Measurements from ENCODE around the gene THOC1. TPM values are rescaled to one million over a fixed set of nuclear protein-coding genes. Genes with fewer than 3 reads are reported as not detected.

Gene THOC1
- total RNA-seq, 1 experiment from 2014 or later = 74.5 TPM

- Histone ChIP-seq H2BK12ac (ENCODE audit: insufficient read length, low read depth, low read length) (no peak overlapping the region), H3K14ac (ENCODE audit: insufficient read depth, low read length) (no peak overlapping the region), H3K79me2 (ENCODE audit: insufficient read depth, low read length) (no peaks in the 10 kb centered on the region), H3K79me1 (ENCODE audit: insufficient read depth, low read depth, low read length, poor library complexity, severe bottlenecking) (no peaks in the 10 kb centered on the region), H3T11ph (ENCODE audit: low read length) (no peak overlapping the region), H4K8ac (replicated peaks; ENCODE audit: insufficient read length, low read depth, low read length) (no peak overlapping the region), H3K27ac (ENCODE audit: insufficient read length, low read depth, low read length) (no peak overlapping the region), H2BK5ac (ENCODE audit: insufficient read length, low read length) (no peak overlapping the region), H3K4ac (ENCODE audit: low read depth, low read length) (no peak overlapping the region), H3K4me2 (ENCODE audit: insufficient read depth, insufficient read length, low read length) (no peak overlapping the region), H3K23me2 (ENCODE audit: insufficient read length, low read depth, low read length, poor library complexity, severe bottlenecking) (no peaks in the 10 kb centered on the region), H4K5ac (ENCODE audit: insufficient read length, low read depth, low read length) (no peak overlapping the region), H3K56ac (ENCODE audit: insufficient read length, low read depth, low read length) (no peak overlapping the region), H3K9me3 (ENCODE audit: control insufficient read depth, low read depth, low read length) (no peaks in the 10 kb centered on the region), H4K20me1 (ENCODE audit: control insufficient read depth, insufficient read depth, insufficient read length) (no peaks in the 10 kb centered on the region), H2AK5ac (ENCODE audit: insufficient read length, low read length) (no peak overlapping the region), H2AFZ (ENCODE audit: low read length) (no peak overlapping the region), H4K91ac (ENCODE audit: insufficient read length, low read depth, low read length) (no peak overlapping the region), H2BK20ac (ENCODE audit: low read depth, low read length, poor library complexity, severe bottlenecking) (no peak overlapping the region), H2BK15ac (ENCODE audit: low read depth, low read length) (no peak overlapping the region), H2BK120ac (ENCODE audit: low read depth, low read length, poor library complexity, severe bottlenecking) (no peak overlapping the region), H3K4me1 (ENCODE audit: insufficient read depth, low read length) (no peaks in the 10 kb centered on the region), H3K18ac (ENCODE audit: insufficient read length, low read depth, low read length) (no peak overlapping the region), H3K27me3 (ENCODE audit: insufficient read depth, low read length) (no peaks in the 10 kb centered on the region), H3K23ac (ENCODE audit: insufficient read length, low read depth, low read length) (no peak overlapping the region), H3K9ac (ENCODE audit: extremely low read depth, insufficient read length, low read length) (no peak overlapping the region)
- DNase-seq = no peak
- no peak overlapping the region for H3K27ac Mint-ChIP-seq
- no peaks in the 10 kb centered on the region for H3K27me3 Mint-ChIP-seq (ENCODE audit: low read depth)
- TF ChIP-seq, protein P1, sequence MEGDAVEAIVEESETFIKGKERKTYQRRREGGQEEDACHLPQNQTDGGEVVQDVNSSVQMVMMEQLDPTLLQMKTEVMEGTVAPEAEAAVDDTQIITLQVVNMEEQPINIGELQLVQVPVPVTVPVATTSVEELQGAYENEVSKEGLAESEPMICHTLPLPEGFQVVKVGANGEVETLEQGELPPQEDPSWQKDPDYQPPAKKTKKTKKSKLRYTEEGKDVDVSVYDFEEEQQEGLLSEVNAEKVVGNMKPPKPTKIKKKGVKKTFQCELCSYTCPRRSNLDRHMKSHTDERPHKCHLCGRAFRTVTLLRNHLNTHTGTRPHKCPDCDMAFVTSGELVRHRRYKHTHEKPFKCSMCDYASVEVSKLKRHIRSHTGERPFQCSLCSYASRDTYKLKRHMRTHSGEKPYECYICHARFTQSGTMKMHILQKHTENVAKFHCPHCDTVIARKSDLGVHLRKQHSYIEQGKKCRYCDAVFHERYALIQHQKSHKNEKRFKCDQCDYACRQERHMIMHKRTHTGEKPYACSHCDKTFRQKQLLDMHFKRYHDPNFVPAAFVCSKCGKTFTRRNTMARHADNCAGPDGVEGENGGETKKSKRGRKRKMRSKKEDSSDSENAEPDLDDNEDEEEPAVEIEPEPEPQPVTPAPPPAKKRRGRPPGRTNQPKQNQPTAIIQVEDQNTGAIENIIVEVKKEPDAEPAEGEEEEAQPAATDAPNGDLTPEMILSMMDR (conservative IDR thresholded peaks at IDR 0.05) = no peak
- no peaks in the 10 kb centered on the region for H3K9me3 Mint-ChIP-seq
- no peaks in the 10 kb centered on the region for H3K4me1 Mint-ChIP-seq
- peaks cover 20 to 67% (median 63%) of the 10 kb centered on the region in 3 experiments; a peak in 6 of 7 replicates for H3K36me3 Mint-ChIP-seq (ENCODE audit: insufficient read depth in 1 of 3, low read depth in 3 of 3)
- no peak overlapping the region for H3K4me3 Mint-ChIP-seq
- no CpG with 5 or more reads among the region's 2 CpGs for WGBS (ENCODE audit: extremely low coverage, insufficient read length, low lambda C conversion rate)
Observed at GRCh38 chr18:260547-260946, 7.3 kb downstream of the THOC1 start.

Data from H9 (cell line).